ENCODE measurements around the gene NECAB2. TPM values are rescaled to one million over a fixed set of nuclear protein-coding genes. Genes with fewer than 3 reads are reported as not detected.
"Not testable (repeated sequence)": the region's sequence is repeated elsewhere in the genome, so short reads cannot be mapped to it uniquely, and the experiment has no call there.

The NECAB2 gene
- polyA plus RNA-seq, 3 donors: 1.5 to 3.5 (median 1.6) TPM

- DNase-seq (ENCODE audit: low read depth in 3 of 3, low spot score in 2 of 3): no peak
Measured at GRCh38 chr16:83935858-83936255, 32.2 kb upstream of the NECAB2 start.

GRCh38 chr16:83936581-83937165 lies 31.4 kb upstream of the NECAB2 start:
- no peak for DNase-seq (ENCODE audit: low read depth in 3 of 3, low spot score in 2 of 3)

GRCh38 chr16:83937267-83937666 lies 30.8 kb upstream of the NECAB2 start:
- DNase-seq (ENCODE audit: low read depth in 3 of 3, low spot score in 2 of 3): no peak

DNA sequence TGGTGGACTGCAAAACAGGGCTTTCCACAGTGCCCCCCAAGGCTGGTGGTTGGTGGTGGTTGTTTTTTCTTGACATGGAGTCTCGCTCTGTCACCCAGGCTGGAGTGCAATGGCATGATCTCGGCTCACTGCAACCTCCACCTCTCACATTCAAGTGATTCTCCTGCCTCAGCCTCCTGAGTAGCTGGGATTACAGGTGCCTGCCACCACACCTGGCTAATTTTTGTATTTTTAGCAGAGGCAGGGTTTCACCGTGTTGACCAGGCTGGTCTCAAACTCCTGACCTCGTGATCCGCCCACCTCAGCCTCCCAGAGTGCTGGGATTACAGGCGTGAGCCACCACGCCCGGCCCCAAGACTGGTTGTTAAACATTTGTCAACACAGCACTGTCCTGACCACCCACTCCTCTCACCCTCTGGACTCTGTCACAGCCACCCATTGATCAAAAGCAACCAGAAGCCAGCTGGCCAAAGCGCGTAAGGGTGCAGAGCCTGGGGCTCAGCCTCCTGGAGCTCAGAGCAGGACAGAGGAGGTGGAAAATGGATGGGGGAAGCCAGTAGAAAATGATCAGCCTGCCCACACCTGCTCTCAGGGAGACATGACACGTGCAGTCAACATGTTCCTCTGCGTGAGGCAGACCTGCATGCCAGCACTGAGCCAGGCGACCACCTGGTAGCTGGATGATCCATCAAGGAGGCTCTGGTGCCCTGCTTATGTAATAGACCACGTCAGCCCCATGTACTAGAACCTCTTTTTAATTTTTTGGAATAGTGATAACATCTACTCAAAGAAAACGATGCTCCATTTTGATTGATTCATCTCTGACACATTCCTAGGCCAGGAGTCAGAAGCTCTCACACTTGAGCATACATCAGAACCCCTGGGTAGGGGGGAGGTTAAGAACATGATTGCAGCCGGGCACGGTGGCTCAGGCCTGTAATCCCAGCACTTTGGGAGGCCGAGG lies 29.8 kb upstream of the NECAB2 start:
- no peak for DNase-seq (ENCODE audit: low read depth in 3 of 3, low spot score in 2 of 3)

GRCh38 chr16:83939266-83939855 lies 28.7 kb upstream of the NECAB2 start:
- no peak for DNase-seq (ENCODE audit: low read depth in 3 of 3, low spot score in 2 of 3)

- no peak for DNase-seq (ENCODE audit: low read depth in 3 of 3, low spot score in 2 of 3)
Measured at GRCh38 chr16:83940119-83940518, 27.9 kb upstream of the NECAB2 start.

DNA sequence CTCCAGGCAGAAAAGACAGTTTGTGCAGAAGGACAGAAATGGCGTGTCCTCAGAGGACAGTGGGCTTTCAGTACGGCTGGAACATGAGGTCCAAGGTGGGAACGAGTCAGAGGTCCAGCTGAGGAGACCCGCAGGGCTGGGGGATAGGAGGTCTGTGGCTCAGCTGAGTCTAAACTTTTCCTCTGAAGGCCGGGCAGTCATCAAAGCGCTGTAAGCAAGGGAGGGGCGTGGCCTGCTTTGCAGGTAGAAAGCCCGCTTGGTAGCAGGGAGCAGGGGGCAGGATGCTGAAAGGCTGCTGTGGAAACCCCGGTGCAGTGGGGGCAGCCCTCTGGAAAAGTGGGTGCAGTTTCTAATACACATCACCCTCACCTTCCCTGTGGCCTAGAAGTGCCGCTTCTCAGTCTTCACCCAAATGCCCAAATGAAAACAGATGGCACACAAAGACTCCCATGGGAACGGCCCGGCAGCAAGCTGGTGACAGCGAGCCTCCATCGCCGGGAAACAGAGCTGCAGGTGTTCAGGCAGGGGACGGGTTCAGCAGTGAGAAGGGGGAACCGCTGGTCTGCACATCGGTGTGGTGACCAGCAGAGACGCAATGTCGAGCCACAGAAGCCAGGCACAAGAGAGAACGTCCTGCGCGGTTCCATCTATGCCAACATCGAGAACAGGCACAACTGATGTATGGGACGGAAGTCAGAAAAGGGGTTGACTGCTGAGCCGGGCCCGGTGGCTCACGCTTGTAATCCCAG lies 27.2 kb upstream of the NECAB2 start:
- DNase-seq (ENCODE audit: low read depth in 3 of 3, low spot score in 2 of 3): no peak

GRCh38 chr16:83941546-83941945 lies 26.5 kb upstream of the NECAB2 start:
- not testable (repeated sequence) for DNase-seq (ENCODE audit: low read depth in 3 of 3, low spot score in 2 of 3)

- no peak for DNase-seq (ENCODE audit: low read depth in 3 of 3, low spot score in 2 of 3)
Measured at GRCh38 chr16:83942074-83942473, 26.0 kb upstream of the NECAB2 start.

GRCh38 chr16:83942815-83943515 lies 25.1 kb upstream of the NECAB2 start:
- DNase-seq (ENCODE audit: low read depth in 3 of 3, low spot score in 2 of 3): no peak

GRCh38 chr16:83943516-83944050 lies 24.5 kb upstream of the NECAB2 start:
- no peak for DNase-seq (ENCODE audit: low read depth in 3 of 3, low spot score in 2 of 3)

GRCh38 chr16:83945587-83945986 lies 22.5 kb upstream of the NECAB2 start:
- DNase-seq (ENCODE audit: low read depth in 3 of 3, low spot score in 2 of 3): no peak

DNA sequence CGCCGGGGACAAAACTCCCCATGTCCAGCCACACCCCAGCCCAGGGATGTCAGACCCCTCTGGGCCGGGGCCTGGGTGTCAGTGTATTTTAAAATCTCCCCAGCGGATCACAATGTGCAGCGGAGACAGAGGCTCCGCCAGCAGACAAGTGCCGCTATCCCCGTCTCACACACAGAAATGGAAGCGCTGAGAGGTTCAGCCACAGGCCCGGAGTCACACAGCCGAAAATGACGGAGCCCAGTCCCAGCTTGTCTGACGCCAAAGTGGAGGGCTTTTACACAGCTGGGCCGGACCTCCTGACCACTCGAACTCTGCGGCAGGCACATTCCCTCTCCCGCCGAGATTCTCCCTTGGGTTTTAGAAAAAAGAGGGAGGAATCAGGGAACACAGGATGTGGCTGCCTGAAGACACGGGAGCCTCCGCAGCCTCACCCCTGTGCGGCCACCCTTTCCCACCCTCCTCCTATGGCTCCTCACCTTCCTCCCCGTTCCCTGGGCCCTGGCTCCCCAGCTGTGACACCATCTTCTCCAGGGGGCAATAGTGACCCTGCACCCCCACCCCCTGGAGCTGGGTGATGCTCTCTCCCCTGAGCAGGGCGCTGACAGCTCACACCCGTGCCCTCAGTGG lies 21.8 kb upstream of the NECAB2 start:
- no peak for DNase-seq (ENCODE audit: low read depth in 3 of 3, low spot score in 2 of 3)

GRCh38 chr16:83946781-83947566 lies 21.1 kb upstream of the NECAB2 start:
- no peak for DNase-seq (ENCODE audit: low read depth in 3 of 3, low spot score in 2 of 3)

- no peak for DNase-seq (ENCODE audit: low read depth in 3 of 3, low spot score in 2 of 3)
Measured at GRCh38 chr16:83947642-83948234, 20.3 kb upstream of the NECAB2 start.

DNA sequence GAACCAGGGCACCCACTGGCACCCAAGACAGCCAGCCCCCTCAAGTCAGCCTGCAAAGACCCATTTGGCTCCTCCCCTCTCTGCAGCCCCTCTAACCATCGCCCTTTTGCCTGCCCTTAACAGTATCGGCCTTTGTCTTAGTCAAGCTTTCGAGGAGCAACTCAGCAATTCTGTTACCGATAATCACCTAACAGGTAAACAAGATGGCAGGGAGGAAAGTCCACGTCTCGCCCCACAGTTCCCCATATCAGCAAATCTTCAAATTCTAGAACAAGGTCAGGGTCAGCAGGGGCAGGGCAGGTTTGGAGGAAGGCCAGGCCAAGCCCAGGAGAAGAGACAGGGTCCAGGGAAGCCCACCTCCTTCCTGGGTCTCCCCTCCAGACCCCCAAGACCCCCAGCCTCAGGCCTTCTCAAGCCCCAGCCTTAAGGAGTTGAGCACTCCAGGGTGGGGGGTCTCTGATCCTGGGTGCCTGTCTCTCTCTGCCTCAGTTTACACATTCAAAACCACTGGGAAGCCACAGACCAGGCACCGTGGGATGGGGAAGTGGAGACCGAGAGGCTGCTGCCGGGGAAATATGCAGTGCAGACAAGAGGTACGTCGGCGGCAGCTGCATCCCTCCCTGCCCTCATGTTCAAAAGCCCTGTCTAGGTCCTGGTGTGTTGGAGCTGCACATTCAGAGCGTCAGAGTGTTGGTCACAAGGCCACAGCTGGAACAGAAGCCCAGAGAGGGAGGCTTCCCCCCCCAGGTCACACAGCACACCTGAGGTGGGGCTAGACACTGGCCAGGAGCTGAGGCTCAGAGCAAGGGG lies 18.9 kb upstream of the NECAB2 start:
- no peak for DNase-seq (ENCODE audit: low read depth in 3 of 3, low spot score in 2 of 3)

GRCh38 chr16:83949724-83950001 lies 18.4 kb upstream of the NECAB2 start:
- no peak for DNase-seq (ENCODE audit: low read depth in 3 of 3, low spot score in 2 of 3)

DNA sequence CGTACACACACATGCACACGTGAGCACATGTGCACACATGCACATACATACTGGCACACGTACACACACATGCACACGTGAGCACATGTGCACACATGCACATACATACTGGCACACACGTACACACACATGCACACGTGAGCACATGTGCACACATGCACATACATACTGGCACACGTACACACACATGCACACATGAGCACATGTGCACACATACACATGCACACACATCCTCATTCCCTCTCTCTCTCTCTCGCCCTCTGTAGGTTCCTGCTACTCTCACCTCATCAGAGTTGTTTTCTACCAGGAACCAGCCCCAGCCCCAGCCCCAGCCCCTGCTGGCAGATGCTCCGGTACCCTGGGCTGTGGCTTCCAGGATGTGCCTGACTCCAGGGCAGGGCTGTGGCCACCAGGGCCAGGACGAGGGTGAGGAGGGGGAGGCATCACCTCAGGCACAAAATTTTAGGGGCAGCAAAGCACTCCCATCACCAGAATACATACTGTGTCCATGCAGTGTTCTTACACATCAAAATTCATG lies 17.1 kb upstream of the NECAB2 start:
- DNase-seq (ENCODE audit: low read depth in 3 of 3, low spot score in 2 of 3): not testable (repeated sequence)
